Glomerular endothelial cell (primary cell): ENCODE data around the gene TBC1D3C. TPM values are rescaled to one million over a fixed set of nuclear protein-coding genes. Genes with fewer than 3 reads are reported as not detected.
"Not testable (repeated sequence)": the region's sequence is repeated elsewhere in the genome, so short reads cannot be mapped to it uniquely, and the experiment has no call there.

Source experiments
- DNase-seq: peaks from one replicate; pipeline ENCODE4 v3.0.0-alpha.2; 2011; ENCODE audit warnings: low read depth, low spot score; ENCODE audit errors: extremely low read depth
- total RNA-seq: library from RNA; depleted of rRNA; stranded (reverse); fragments of >200 nt; gene quantifications from 2 replicates; pipeline ENCODE4 v1.2.3, GENCODE V29; 2015

TBC1D3C gene
- total RNA-seq, result not detected in 2 replicates

- DNase-seq, result not testable (repeated sequence)
These were observed at the start of gene TBC1D3C for GRCh38 chr17:38068534-38068933. Gene TBC1D3C, minus strand, starts transcription at chr17:38068634. Its CDS starts 1,568 bp downstream, at chr17:38067066.

GRCh38 chr17:38099262-38099661 lies 30.8 kb upstream of the TBC1D3C start:
- not testable (repeated sequence) for DNase-seq

GRCh38 chr17:38094059-38094694 lies 25.7 kb upstream of the TBC1D3C start:
- DNase-seq, result not testable (repeated sequence)

- not testable (repeated sequence) for DNase-seq
These were observed 19.7 kb upstream of the TBC1D3C start for GRCh38 chr17:38088120-38088519.

DNA sequence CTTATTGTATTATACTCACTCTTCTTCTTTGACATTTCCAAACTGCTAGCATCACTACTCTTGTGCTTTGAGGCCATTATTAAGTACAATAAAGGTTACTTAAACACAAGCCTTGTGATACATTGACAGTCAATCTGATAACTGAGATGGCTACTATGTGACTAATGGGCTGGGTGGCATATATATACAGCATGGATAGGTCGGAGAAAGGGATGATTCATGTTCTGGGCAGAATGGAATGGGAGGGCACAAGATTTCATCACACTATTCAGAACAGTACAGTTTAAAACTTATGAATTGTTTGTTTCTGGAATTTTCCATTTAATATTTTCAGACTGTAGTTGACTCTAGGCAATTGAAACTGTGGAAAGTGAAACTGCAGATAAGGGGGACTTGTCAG lies 18.9 kb upstream of the TBC1D3C start:
- DNase-seq, result not testable (repeated sequence)

Other genes with a start within 250 kb of the TBC1D3C start
- gene TBC1D3K, start 144.2 kb downstream of the TBC1D3C start, total RNA-seq, result 0.06 TPM in 1 of 2 replicates, not detected in the other
- gene TBC1D3L, start 79.6 kb downstream of the TBC1D3C start, total RNA-seq, result 3.7 and 9.0 TPM in 2 replicates
- gene TBC1D3D, start 64.7 kb downstream of the TBC1D3C start, total RNA-seq, result 0.53 and 3.0 TPM in 2 replicates
- not detected in 2 replicates for gene TBC1D3E, start 59.3 kb upstream of the TBC1D3C start, total RNA-seq
- gene TBC1D3, start 123.9 kb upstream of the TBC1D3C start, total RNA-seq, result not detected in 2 replicates
- gene MRPL45, start 228.5 kb upstream of the TBC1D3C start, total RNA-seq, result 24.4 and 45.0 TPM in 2 replicates